NAMALWA (cell line): ENCODE measurements around the gene CDH13.

Experiments
- DNase-seq: peaks from one replicate; pipeline ENCODE4 v3.0.0-alpha.2; 2015; ENCODE audit warnings: low spot score

The CDH13 gene

DNA sequence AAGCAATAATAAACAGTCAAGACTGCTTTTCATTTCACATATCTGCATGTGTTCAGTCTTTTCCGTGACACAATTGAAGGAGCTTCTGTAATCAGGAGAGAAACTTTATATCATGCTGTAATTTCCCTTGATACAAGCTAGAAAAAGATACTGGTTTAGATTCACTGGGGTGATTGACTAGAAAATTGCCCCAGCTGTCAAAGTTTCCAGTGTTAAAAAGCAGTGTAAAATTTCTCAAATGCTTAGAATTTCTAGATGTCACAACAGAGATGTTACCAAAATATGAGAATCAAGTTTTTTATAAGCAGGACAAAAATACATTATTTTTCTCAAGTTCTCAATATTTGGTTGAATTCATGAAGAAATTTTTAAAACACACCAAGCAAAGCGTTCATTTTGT, 888.6 kb downstream of the CDH13 start:
- DNase-seq: no peak

DNA sequence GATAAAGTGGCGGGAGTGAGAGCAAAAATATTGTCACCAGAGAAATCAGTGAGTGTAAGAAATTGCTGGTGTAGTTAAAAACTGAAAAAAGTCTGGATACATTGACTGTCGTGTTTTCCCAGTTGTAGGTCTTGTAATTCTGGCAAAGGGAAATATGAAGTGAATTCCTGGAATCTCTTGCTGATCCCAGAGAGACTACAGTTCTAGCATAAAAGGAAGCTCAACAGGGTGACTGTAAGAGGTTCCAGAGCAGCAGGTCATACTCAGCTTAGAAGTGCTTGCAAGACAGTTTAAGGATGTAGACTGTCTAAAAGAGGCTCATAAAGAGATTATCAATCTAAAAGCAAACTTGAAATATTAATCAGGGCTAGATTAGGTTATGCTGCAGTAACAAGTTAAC, 890.2 kb downstream of the CDH13 start:
- DNase-seq: no peak

DNA sequence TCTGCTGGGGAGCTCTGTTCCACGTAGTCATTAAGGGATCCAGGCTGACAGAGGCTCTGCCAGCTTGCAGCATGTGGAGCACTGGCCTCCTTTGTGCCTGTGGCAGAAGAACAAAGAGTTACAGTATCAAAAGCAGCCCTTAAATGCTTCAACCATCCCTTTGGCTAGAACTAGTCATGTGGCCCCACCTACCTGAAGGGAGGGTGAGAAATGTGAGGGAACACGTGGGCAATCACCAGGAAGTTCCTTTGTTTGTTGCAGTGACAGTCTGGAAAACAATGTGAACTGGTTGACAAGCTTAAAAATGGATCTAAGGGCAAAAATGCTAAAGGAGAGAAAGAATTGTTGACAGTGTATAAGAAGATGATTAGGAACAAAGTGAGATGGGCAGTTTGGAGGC, 890.6 kb downstream of the CDH13 start:
- no peak for DNase-seq

DNA sequence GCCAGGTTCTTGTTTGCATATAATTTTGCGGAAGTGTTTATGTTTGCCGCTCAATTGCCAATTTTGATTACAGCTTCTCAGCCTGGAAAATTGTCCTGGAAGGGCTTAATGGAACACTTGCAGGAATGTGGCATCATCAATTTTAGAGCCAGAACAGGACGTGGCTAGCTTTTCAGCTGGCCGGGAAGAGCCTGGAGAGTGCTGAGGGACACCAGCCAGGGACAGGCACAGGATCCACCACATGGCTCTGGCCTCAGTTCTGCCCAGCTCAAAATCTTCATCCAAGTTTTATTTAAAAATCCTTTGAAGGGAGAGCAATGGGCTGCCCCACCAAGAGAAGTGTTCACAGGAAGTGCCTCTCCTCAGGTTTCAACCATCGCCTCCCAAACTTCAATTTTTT, 893.8 kb downstream of the CDH13 start:
- no peak for DNase-seq

DNA sequence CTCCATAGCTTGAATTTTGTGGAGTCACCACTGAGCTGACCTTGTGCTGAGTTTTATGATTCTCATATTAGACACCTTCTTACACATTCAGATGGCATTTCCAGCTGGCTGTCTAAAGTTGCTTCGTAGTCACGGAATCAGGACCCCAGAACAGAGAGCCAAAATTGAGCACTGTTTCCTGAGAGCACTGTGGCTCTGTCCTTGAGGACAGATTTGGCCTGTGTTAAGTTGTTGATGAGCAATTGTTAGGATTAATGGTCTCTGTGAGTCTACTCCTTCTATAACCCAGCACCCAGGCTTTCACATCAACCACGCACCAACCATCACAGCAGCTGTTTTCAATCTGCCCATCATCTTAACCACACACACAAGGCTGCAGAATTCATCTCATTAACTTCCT, 903.5 kb downstream of the CDH13 start:
- no peak for DNase-seq

DNA sequence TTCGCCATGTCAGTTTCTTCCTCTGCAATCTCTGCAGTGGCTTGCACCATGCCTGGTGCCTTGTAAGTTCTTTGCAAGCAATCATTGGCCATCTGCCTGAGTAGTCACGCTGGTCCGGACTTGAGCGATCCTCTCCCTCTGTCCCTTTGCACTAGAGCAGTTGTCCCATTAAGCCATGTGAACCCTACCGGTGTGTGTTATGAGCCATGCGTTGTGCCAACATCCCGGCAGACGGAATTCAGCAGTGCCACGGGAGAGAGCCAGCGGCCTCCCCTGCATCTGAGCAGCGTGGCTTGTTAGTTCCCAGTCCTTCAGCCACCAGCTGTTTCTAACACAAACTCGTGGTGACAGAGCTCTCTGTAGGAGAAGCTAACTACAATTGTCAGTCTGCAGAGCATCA, 905.9 kb downstream of the CDH13 start:
- DNase-seq: no peak

DNA sequence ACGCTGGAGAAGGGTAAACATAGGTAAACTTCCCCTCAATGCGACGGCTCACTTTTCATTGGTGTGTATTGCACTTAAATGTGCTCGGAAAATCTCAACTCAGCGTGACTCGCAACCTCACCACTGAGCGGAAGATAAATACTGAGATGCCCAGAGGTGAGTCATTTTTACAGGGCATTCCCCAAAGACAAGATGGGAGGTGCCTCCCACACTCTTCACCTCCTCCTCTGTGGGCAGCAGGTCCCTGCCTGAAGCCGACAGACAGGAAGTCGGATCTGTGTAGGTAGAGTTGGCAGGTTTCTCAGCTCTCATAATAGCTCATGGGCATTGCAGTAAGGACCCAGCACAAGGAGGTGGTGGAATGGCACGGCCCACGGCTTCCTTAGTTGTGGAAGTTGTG, 906.4 kb downstream of the CDH13 start:
- DNase-seq: no peak

DNA sequence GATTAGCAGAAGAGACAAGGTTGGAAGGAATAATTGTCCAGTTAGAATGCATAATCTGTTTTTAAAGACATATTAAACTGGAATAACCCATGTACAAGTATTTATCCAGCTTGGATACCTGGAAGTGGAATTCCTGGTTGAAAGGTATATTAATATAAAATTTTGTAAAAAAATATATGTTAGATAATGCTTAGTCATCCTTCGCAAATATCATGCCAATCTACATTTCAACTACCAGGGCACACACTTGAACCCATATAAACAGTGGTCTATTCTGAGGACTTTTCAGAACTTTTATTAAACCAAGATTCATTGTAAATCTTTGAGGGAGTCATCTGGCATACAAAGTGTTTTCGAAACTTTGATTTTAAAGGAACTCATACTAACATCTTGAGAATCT, 911.9 kb downstream of the CDH13 start:
- DNase-seq: no peak

DNA sequence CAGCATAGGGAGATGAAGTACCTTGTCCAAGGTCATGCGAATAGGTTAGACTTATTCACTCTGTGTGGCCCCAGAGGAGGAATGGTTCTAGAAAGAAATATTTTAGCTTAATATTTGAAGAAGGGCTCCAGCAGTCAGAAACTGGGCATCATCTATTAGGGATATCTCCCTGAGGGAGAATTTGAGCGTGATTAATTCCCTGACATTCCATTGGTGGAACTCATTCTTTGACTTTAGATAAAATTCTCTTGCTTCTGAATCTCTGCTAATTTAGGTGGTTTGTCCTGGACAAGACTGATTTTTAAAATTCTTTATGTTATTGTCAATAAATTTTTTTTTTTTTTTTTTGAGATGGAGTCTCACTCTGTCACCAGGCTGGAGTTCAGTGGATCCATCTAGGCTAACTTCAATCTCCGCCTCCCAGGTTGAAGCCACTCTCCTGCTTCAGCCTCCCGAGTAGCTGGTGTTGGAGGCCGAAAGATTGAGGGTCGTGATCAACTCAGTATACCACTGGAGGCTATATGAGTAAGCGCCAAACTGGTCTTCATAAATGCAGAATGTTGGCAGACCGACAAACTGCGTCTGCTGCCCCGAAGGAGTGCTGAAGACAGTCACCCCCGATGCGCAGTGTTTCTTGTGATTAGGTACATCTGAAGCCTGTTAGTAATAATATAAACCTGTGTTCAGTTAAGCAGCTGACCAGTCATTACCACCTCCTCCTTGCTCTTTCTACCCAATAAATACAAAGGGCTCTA, 913.1 kb downstream of the CDH13 start:
- DNase-seq: no peak

DNA sequence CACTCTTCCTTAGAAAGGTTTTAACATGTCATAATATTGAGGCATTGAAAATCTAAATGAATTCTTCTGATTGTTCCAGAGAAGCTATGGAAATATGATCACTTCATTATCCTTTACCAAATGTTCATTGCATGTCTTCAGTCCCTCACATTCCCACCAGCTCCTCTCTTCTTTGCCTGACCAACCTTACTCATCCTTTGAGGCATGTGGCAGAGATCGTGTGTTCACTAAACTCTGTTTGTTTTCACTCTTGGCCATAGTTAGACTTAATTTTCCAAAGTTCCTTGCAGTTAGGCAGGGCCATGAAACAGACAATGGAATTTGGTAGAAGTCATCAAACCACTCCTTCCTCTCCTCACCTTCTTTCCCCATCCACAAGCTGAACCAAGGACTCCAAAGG, 914.5 kb downstream of the CDH13 start:
- no peak for DNase-seq

DNA sequence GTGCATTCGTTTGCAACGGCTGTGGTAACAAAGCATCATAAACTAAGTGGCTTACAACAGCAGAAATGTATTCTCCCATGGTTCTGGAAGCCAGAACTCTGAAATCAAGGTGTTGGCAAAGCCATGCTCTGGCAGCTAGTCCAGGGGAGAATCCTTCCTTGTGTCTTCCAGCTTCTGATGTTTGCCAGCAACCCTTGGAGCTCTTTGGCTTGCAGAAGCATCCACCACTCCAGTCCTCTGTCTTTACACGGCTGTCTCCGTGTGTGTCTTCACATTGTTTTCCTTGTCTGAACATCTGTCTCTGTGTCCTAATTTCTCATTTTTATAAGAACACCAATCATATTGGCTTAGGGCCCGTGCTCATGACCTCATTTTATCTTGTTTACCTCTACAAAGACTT, 915.7 kb downstream of the CDH13 start:
- no peak for DNase-seq

DNA sequence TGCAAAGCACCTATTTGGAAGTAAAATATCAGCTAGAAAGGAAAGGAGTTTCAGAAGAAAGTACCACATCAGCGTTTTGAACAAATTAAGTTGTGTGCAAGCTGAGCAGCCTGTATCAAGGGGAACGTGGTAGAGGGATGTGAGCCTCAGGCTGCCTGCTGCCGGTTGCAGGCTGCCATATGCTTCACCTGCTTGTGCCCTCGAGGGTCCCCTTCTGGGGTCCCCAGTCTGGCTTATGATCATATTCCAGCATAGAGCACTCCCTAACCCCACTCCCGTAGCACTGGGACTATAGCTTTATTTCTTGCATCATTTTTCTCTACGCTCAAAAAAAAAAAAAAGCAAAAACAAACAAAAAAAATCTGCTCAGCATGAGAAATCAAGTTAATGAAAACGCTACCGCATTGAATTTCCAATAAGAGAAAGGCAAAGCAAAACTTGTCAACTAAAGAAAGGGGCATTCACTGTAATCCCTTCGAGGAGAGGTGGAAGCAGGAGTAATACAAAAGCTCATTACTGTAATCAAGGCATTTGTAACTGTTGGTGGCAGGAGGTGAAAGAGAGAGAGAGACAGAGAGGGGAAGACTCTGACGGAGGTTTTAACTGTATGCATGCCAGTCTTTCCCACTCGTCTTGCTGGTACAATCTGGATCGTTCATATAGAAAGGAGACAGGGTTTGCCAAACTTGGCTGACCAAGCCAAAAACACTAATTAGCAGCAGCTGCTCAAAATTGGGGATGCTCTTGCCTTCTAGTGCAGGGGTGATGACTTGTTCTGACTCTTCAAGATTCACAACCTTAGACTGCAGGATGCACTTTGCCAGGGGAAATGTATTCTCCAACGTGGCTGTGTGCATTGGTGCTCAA, 922.8 kb downstream of the CDH13 start:
- DNase-seq: no peak

DNA sequence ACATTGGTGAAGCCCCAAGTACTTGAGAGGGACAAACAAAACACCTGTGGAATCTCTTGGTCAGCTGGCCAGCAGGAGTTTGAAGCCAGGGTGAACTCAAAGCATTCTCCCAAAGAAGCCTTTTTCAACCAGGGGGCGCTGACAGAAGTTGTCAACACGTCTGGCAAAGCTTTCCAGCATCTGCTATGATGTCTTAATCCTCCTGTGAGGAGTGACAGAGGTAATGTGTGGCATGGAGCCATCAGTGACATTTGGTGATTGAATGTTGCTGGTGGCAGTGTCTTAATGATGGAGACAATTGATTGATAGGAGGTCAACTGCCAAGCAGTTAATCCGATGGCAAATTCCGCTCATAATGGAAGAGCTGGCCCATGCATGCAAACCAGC, 923.4 kb downstream of the CDH13 start:
- no peak for DNase-seq

DNA sequence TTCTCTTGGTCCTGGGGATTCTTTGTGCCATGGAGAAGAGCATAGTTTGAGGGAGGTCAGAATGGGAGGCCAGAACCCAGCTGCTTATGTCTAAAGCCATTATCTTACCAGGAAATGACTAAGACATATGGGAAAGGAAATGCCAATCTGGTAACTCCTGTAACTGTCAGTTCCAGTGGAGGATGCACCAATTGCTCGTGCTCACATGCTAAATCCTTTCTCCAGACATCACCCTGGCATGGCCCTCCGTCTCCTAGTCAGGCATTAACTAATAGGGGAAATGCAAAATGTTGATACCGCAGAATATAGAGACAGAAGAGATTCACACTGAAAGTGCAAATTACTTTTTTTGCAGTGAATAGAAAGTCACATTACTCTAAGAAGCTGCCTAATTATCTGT, 925.5 kb downstream of the CDH13 start:
- DNase-seq: no peak

DNA sequence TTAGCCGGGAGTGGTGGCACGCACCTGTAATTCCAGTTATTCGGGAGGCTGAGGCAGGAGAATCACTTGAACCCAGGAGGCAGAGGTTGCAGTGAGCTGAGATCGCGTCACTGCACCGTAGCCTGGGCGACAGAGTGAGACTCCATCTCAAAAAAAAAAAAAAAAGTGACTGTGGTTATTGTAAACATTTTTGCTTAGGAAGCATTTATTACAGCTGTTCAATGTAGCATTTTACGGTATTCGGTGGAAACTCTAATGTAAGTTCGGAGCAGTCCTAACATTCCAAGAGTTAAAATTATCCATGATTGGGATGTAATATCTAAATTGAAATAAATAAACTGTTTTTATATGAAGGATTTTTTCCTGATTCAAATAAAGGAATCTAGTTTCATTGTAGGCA, 926.2 kb downstream of the CDH13 start:
- no peak for DNase-seq

DNA sequence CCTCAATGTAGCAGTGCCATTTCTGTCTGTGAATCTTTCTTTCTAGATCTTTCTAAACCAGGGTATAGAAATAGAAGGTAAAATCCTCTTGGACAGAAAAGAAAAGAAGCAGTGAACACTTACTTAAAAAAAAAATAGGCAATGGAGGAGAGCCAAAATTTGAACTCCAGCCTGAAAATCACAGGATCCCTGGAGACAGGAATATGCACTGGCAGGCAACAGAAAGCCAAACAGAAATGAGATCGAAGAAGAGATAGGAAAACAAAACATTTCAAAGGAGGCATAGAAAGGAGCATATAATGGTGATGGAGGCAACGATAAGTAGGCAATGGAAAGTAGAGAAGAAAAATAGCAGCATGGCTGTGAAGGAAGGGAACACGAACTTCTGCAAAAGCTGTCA, 927.3 kb downstream of the CDH13 start:
- DNase-seq: no peak

DNA sequence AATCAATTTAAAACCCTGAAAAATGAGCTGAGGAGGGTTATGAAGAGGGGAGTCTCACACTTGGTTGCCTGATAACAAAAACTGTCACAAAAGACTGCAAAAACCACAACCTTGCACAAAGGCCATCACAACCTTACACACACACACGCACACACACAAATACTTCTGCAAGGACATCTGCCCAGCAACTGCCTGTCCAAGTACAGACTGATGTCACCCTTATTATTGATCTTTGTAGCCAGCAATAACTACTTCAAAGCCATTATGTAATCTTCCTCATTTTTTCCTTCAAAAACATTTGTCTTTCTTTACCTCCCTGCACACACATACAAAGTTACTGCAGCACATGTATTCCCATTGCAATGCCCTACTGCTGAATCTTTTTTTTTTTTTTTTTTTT, 927.8 kb downstream of the CDH13 start:
- DNase-seq: no peak

DNA sequence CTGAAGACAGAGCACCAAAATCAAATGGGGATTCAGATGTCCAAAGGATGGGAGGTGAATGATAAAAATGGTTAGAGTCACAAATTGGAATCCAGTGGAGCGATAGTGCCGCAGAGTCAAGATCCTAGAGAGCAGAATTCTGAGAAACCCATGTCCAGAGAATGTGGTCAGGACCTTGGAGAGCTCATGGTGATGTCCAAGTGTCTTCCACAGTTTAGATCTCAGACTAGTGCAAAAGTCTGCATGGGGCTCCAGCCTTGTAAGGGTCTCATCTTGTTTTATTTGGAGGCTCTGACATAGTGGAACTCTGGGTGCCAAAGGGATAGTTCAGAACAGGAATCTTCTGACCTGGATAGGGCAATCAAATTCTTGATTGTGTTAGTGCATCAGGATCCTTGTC, 935.1 kb downstream of the CDH13 start:
- peak; percentile 3 for DNase-seq

DNA sequence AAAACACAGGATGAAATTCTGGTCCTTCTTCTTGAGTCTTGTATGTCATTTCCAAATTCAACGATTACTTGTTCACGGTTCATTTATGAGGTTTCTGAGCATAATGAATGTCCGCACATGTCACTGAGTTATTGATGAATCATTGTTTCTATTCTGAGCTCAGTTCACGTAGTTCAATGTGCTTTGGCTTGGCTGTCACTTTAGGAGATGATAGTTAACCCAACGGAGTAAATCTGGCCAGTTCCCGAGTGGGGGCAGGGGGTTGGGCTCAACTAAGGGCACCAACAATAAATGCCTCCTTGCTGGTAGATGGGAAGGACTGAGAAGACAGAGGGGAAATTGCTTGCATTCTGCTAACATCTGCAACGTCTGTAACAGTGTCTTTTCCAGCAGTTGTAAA, 941.6 kb downstream of the CDH13 start:
- DNase-seq: no peak

DNA sequence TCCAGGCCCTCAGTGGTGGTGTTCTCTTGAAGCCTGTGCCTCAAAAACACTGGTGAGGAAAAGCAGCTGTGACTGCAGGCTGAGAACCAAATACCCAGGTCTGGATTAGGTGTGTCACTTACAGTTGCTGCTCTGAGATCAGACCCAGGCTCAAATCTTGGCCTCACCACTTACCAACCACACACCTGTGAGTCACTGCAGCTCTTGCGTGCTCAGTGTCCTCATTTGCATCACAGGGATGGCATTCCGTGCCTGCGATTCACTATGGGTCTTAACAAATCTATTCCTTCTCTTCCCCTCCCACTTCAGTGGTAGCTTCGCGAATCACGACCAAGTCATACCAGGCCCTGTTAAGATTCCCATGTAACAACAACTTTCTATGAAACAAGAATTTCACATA, 947.6 kb downstream of the CDH13 start:
- DNase-seq: no peak

DNA sequence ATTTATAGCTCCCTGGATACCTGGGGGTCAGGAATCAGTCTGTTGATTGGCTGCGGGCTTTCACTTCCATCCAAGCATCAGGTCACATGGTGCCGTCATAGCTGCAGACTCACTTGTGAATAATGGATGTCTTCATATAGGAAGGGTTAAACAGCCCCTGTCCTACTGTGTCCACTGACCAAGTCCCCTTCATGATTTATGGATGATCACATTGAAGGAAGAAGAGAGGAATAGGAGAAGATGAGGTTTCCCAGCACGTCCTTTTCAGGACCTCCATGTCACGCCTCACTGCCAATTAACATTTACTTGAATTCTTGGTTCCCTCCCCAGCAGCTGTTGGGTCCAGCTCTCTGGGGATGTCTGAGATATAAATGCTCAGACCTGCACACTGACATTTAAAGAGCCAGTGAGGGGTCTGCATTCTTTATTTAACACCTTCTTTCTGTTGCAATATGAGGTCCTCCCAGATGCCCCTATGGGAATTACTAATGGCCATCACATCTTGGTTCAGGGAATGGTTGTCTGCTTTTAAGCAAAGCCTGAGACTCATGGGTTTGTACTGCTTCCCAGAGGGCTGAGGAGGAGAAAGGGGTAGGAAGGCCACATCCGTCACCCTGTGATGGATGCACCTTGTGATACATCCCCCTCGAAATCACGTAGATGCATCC, 950.4 kb downstream of the CDH13 start:
- DNase-seq: no peak

DNA sequence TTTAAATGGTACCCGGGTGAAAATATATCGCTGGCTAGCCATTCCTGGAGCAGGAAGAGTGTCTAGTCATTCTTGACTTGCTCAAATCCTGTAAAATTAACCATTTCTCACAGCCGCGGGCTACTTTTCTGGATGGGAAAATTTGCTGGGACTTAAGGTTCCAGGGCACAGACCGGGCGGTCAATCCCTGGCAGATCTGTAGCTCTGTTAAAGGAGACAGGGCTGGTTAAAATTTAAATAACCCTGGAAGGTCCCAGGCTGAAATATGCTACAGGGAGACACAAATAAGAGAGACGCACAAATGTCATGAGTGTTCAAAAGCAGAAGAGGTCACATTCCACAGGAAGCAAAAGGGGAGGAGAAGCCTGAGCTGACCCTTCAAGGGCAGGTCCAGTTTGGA, 951.4 kb downstream of the CDH13 start:
- DNase-seq: no peak

DNA sequence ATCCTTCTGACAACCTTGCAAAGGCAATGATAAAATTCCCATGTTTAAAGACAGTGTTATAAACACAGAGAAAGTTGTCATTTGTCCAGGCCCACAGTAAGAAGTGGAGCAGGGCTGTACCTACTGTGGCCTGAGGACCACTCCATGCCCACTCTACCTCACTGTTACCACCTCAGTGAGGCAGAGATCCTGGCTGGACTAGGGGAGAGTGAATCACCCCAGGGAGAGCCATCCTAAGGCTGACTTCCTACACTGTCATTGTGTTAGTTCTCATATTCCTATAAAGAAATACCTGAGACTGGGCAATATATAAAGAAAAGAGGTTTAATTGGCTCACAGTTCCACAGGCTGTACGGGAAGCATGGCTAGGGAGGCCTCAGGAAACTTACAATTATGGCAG, 952.3 kb downstream of the CDH13 start:
- no peak for DNase-seq
